ENCODE measurements around the gene CBR4.

DNA sequence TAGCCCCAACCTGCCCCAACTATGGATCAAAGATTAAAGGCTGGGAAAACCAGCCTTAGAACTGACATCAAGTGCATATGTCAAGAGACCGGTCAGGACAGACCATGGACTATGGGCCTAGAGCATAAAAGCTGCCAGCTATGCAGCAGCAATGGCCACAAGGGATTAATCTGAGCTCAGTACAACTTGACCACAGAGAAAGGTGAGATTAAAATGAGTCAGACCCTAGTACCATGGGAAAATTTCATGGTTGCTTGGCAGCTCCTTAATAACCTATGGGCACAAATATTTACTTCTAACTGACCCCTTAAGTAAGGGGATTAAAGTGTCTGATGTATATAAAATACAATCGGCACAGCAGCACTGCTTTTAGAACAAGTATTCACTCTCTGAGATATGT, 54.4 kb downstream of the CBR4 start:
- TF ChIP-seq, protein P1, sequence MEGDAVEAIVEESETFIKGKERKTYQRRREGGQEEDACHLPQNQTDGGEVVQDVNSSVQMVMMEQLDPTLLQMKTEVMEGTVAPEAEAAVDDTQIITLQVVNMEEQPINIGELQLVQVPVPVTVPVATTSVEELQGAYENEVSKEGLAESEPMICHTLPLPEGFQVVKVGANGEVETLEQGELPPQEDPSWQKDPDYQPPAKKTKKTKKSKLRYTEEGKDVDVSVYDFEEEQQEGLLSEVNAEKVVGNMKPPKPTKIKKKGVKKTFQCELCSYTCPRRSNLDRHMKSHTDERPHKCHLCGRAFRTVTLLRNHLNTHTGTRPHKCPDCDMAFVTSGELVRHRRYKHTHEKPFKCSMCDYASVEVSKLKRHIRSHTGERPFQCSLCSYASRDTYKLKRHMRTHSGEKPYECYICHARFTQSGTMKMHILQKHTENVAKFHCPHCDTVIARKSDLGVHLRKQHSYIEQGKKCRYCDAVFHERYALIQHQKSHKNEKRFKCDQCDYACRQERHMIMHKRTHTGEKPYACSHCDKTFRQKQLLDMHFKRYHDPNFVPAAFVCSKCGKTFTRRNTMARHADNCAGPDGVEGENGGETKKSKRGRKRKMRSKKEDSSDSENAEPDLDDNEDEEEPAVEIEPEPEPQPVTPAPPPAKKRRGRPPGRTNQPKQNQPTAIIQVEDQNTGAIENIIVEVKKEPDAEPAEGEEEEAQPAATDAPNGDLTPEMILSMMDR (IDR thresholded peaks at IDR 0.05): no peak
- no peak for TF ChIP-seq POLR2A (IDR thresholded peaks at IDR 0.05)

All from heart left ventricle (tissue), 13 donors.